CD14-positive monocyte (primary cell): ENCODE results near the gene CIB2. TPM values are rescaled to one million over a fixed set of nuclear protein-coding genes. Genes with fewer than 3 reads are reported as not detected.
A peak's percentile ranks its signal among the peaks of the same experiment; 100 is the strongest.

Source experiments
- DNase-seq, 3 donors: peaks; one replicate each; pipeline ENCODE4 v3.0.0-alpha.2; 2011 to 2022
- H2AFZ ChIP-seq: 2 replicates; pipeline ENCODE4 v1.6.0; 2012; ENCODE audit warnings: mild to moderate bottlenecking, low read depth, low read length, inconsistent platforms; ENCODE audit not compliant: insufficient read depth, poor library complexity, severe bottlenecking
- H3K27ac ChIP-seq, 2 donors: 1 replicate in 1 of 2; 2 replicates in 1 of 2; pipeline ENCODE4 v1.5.1; 2012 to 2013; ENCODE audit warnings: low read length in 2 of 2, control low read depth in 1 of 2, inconsistent platforms in 1 of 2, low read depth in 1 of 2, mild to moderate bottlenecking in 1 of 2
- H3K27me3 ChIP-seq, 2 donors: one replicate each; pipeline versions ENCODE4 v1.6.0 to v1.6.1; 2011 to 2013; ENCODE audit warnings: low read length in 2 of 2; ENCODE audit not compliant: control insufficient read depth in 2 of 2, insufficient read depth in 2 of 2
- H3K36me3 ChIP-seq, 2 donors: replicated peaks in 1 of 2; 1 replicate in 1 of 2; 2 replicates in 1 of 2; pipeline versions ENCODE4 v1.5.1 to v1.6.1; 2012 to 2013; ENCODE audit warnings: low read length in 2 of 2, control low read depth in 1 of 2, inconsistent platforms in 1 of 2, mild to moderate bottlenecking in 1 of 2; ENCODE audit not compliant: insufficient read depth in 2 of 2, control insufficient read depth in 1 of 2
- H3K4me1 ChIP-seq, 2 donors: 1 replicate in 1 of 2; 2 replicates in 1 of 2; pipeline versions ENCODE4 v1.5.1 to v1.6.1; 2012 to 2013; ENCODE audit warnings: low read length in 2 of 2, control low read depth in 1 of 2, inconsistent platforms in 1 of 2, mild to moderate bottlenecking in 1 of 2, moderate library complexity in 1 of 2; ENCODE audit not compliant: insufficient read depth in 2 of 2, control insufficient read depth in 1 of 2
- H3K4me2 ChIP-seq: replicated peaks from 2 replicates; pipeline ENCODE3; 2012; ENCODE audit warnings: low read length, moderate library complexity, mild to moderate bottlenecking; ENCODE audit not compliant: poor library complexity, severe bottlenecking; ENCODE audit errors: extremely low read depth
- H3K4me3 ChIP-seq, 3 experiments: fragments of 200-600 bp in 1 of 3; sonication (generic) in 1 of 3; replicated peaks in 1 of 3; 1 replicate in 2 of 3; 2 replicates in 1 of 3; pipeline ENCODE4 v1.5.1; 2011 to 2013; ENCODE audit warnings: low read length in 3 of 3, mild to moderate bottlenecking in 3 of 3, control low read depth in 2 of 3, low read depth in 2 of 3, inconsistent platforms in 1 of 3, moderate library complexity in 1 of 3
- H3K79me2 ChIP-seq: 2 replicates; pipeline ENCODE4 v1.6.0; 2012; ENCODE audit warnings: mild to moderate bottlenecking, control low read depth, inconsistent platforms, low read length, moderate library complexity; ENCODE audit not compliant: insufficient read depth
- H3K9ac ChIP-seq: 2 replicates; pipeline ENCODE4 v1.6.0; 2017; ENCODE audit warnings: low read length, mild to moderate bottlenecking; ENCODE audit not compliant: insufficient read depth, poor library complexity, severe bottlenecking
- H3K9me3 ChIP-seq, 2 donors: replicated peaks in 1 of 2; 1 replicate in 1 of 2; 2 replicates in 1 of 2; pipeline versions ENCODE4 v1.5.1 to v1.6.1; 2012 to 2013; ENCODE audit warnings: low read length in 2 of 2, control low read depth in 1 of 2; ENCODE audit not compliant: control insufficient read depth in 1 of 2, insufficient read depth in 1 of 2
- H4K20me1 ChIP-seq: 2 replicates; pipeline ENCODE4 v1.6.0; 2012; ENCODE audit warnings: mild to moderate bottlenecking, low read length, control low read depth, moderate library complexity; ENCODE audit not compliant: insufficient read depth
- H3K27ac Mint-ChIP-seq, 7 donors: one replicate each; pipeline ENCODE4 v1.8.0; 2020; ENCODE audit warnings: mild to moderate bottlenecking in 7 of 7, mixed read lengths in 7 of 7, moderate library complexity in 6 of 7, inconsistent platforms in 2 of 7
- H3K27me3 Mint-ChIP-seq, 3 donors: one replicate each; pipeline ENCODE4 v1.8.0; 2021 to 2022; ENCODE audit warnings: low read depth in 3 of 3, mild to moderate bottlenecking in 3 of 3, mixed read lengths in 3 of 3, moderate library complexity in 3 of 3, inconsistent platforms in 1 of 3
- H3K36me3 Mint-ChIP-seq, 2 donors: one replicate each; pipeline ENCODE4 v1.8.0; 2020; ENCODE audit warnings: mixed read lengths in 2 of 2, inconsistent platforms in 1 of 2, mild to moderate bottlenecking in 1 of 2
- H3K4me1 Mint-ChIP-seq: one replicate; pipeline ENCODE4 v1.8.0; 2020; ENCODE audit warnings: mild to moderate bottlenecking, mixed read lengths
- H3K4me3 Mint-ChIP-seq, 2 donors: one replicate each; pipeline ENCODE4 v1.8.0; 2020; ENCODE audit warnings: mild to moderate bottlenecking in 2 of 2, mixed read lengths in 2 of 2, moderate library complexity in 1 of 2
- H3K9me3 Mint-ChIP-seq, 7 donors: one replicate each; pipeline ENCODE4 v1.8.0; 2020 to 2022; ENCODE audit warnings: mixed read lengths in 7 of 7, mild to moderate bottlenecking in 6 of 7, moderate library complexity in 6 of 7, inconsistent platforms in 2 of 7
- CTCF ChIP-seq: fragments of 200-600 bp; IDR thresholded peaks from one replicate; pipeline ENCODE4 v1.8.0; 2022; ENCODE audit warnings: antibody characterized with exemption, mild to moderate bottlenecking
- WGBS: methylation state at CpG from one replicate; pipeline ENCODE4 v1.1.5; 2013; ENCODE audit warnings: missing lambda C conversion rate; ENCODE audit not compliant: insufficient coverage; 5-methylcytosine and 5-hydroxymethylcytosine counted together
- intact Hi-C, 2 donors: fragments of 100-400 bp; cut with micrococcal nuclease; formaldehyde crosslinking; loops; one replicate each; pipeline versions ENCODE4 v1.15.0 to v1.15.1; 2023
- polyA plus RNA-seq, 3 donors: library from polyadenylated mRNA; depleted of rRNA in 1 of 3; unstranded in 2 of 3; stranded (reverse) in 1 of 3; fragments of 300-500 nt in 2 of 3; fragments of >200 nt in 1 of 3; fragmentation: Illumina TruSeq in 2 of 3; gene quantifications; 1 replicate in 2 of 3; 2 replicates in 1 of 3; pipeline ENCODE4 v1.2.3, GENCODE V29; 2012 to 2021

The CIB2 gene
- polyA plus RNA-seq, 3 donors: 0.43 to 0.75 (median 0.51) TPM

GRCh38 chr15:78174401-78174800 lies 43.2 kb upstream of the CIB2 start:
- Histone ChIP-seq H3K79me2 (no peaks in the 10 kb centered on the region), H3K36me3 (peaks cover 3 to 13% of the 10 kb centered on the region in 2 donors), H3K27me3 (no peaks in the 10 kb centered on the region), H3K4me2 (no peak overlapping the region), H3K9ac (no peak overlapping the region), H3K4me3 (no peak overlapping the region), H3K4me1 (peaks cover 48 to 53% of the 10 kb centered on the region in 2 donors), H3K27ac (no peak overlapping the region), H2AFZ (peak overlapping the region; percentile 83), H3K9me3 (no peaks in the 10 kb centered on the region), H4K20me1 (no peaks in the 10 kb centered on the region)
- WGBS: 9% methylated on average over 9 of the region's 9 CpGs
- Mint-ChIP-seq H3K36me3 (peaks cover 23 to 26% of the 10 kb centered on the region in 2 donors), H3K9me3 (peaks cover 0 to 4% (median 0%) of the 10 kb centered on the region in 7 donors), H3K27ac (peak overlapping the region in 2 of 7 donors; percentile 24 to 74), H3K4me3 (no peak overlapping the region), H3K27me3 (peaks cover 0 to 5% (median 3%) of the 10 kb centered on the region in 3 donors), H3K4me1 (peaks cover 46% of the 10 kb centered on the region)
- intact Hi-C loops: no loop called here
- DNase-seq: no peak
- no peak for TF ChIP-seq CTCF

GRCh38 chr15:78171864-78172472 lies 40.7 kb upstream of the CIB2 start:
- no peaks in the 10 kb centered on the region for H3K27me3 ChIP-seq
- Mint-ChIP-seq H3K27ac (peak overlapping the region; percentile 77 to 93 (median 87)), H3K9me3 (peaks cover 0 to 4% (median 0%) of the 10 kb centered on the region in 7 donors), H3K4me1 (peaks cover 50% of the 10 kb centered on the region), H3K4me3 (no peak overlapping the region), H3K36me3 (peaks cover 41% of the 10 kb centered on the region in 2 donors), H3K27me3 (peaks cover 0 to 3% (median 2%) of the 10 kb centered on the region in 3 donors)
- peaks cover 18 to 35% of the 10 kb centered on the region in 2 donors for H3K36me3 ChIP-seq
- no peak overlapping the region for H3K9ac ChIP-seq
- H3K9me3 ChIP-seq: no peaks in the 10 kb centered on the region
- DNase-seq: no peak
- peaks cover 52 to 53% of the 10 kb centered on the region in 2 donors for H3K4me1 ChIP-seq
- WGBS: 99% methylated on average over 6 of the region's 9 CpGs
- no peaks in the 10 kb centered on the region for H3K79me2 ChIP-seq
- no peak overlapping the region for H2AFZ ChIP-seq
- H3K4me3 ChIP-seq: peak overlapping the region in 1 of 3 experiments; percentile 33
- intact Hi-C loops: no loop called here
- peak overlapping the region; percentile 48 for H3K4me2 ChIP-seq
- H3K27ac ChIP-seq: peak overlapping the region; percentile 72 to 85
- H4K20me1 ChIP-seq: no peaks in the 10 kb centered on the region
- TF ChIP-seq CTCF: no peak
